ENCODE data around the gene ILK. TPM values are rescaled to one million over a fixed set of nuclear protein-coding genes. Genes with fewer than 3 reads are reported as not detected.
A peak's percentile ranks its signal among the peaks of the same experiment; 100 is the strongest.

Gene ILK
- total and polyA plus RNA-seq, 7 donors = 68.3 to 173 (median 90.3) TPM

GRCh38 chr11:6655790-6656583, 52.4 kb downstream of the ILK start, which contains the start of gene DCHS1:
TSS of gene DCHS1 (minus strand) at chr11:6655809. CDS start at chr11:6641613, 14,196 bp downstream.
- Histone ChIP-seq H3K4me1 (no peaks in the 10 kb centered on the region), H3K27me3 (ENCODE audit: insufficient read depth in 3 of 3, low read length in 2 of 3) (peaks cover 0 to 27% (median 9%) of the 10 kb centered on the region in 3 donors), H3K9me3 (no peaks in the 10 kb centered on the region), H3K36me3 (ENCODE audit: insufficient read depth in 1 of 2, low read depth in 1 of 2) (no peaks in the 10 kb centered on the region), H3K4me3 (peak within 1 kb of the TSS; percentile 59), H3K27ac (peak within 1 kb of the TSS; percentile 16)
- WGBS, 3 donors = 9 to 27% (median 25%) methylated on average over 14 to 45 of the region's 56 CpGs
- intact Hi-C loops (cut with DNase I) = no loop called here
- TF ChIP-seq CTCF (IDR thresholded peaks at IDR 0.05) = no peak
- peak in 1 of 2 donors; percentile 52 for DNase-seq
- peak in 2 of 4 donors; percentile 18 to 62 for ATAC-seq

GRCh38 chr11:6656584-6656915, 53.0 kb downstream of the ILK start:
- intact Hi-C loops (cut with DNase I) = no loop called here
- H3K36me3 ChIP-seq (ENCODE audit: insufficient read depth in 1 of 2, low read depth in 1 of 2) = no peaks in the 10 kb centered on the region
- no peaks in the 10 kb centered on the region for H3K9me3 ChIP-seq
- ATAC-seq = no peak
- 64 to 72% (median 71%) methylated on average over 4 of the region's 4 CpGs for WGBS, 3 donors
- H3K27me3 ChIP-seq (ENCODE audit: insufficient read depth in 3 of 3, low read length in 2 of 3) = peaks cover 0 to 27% (median 9%) of the 10 kb centered on the region in 3 donors
- peak overlapping the region; percentile 59 for H3K4me3 ChIP-seq
- H3K4me1 ChIP-seq = no peaks in the 10 kb centered on the region
- no peak for DNase-seq
- TF ChIP-seq CTCF (IDR thresholded peaks at IDR 0.05) = no peak
- no peak overlapping the region for H3K27ac ChIP-seq

- peaks cover 0 to 27% (median 9%) of the 10 kb centered on the region in 3 donors for H3K27me3 ChIP-seq (ENCODE audit: insufficient read depth in 3 of 3, low read length in 2 of 3)
- intact Hi-C loops (cut with DNase I) = no loop called here
- H3K4me3 ChIP-seq = no peak overlapping the region
- 69 to 75% (median 74%) methylated on average over 5 of the region's 5 CpGs for WGBS, 3 donors
- no peaks in the 10 kb centered on the region for H3K36me3 ChIP-seq (ENCODE audit: insufficient read depth in 1 of 2, low read depth in 1 of 2)
- H3K9me3 ChIP-seq = no peaks in the 10 kb centered on the region
- DNase-seq (no peak), ATAC-seq (no peak)
- no peak for TF ChIP-seq CTCF (IDR thresholded peaks at IDR 0.05)
- H3K4me1 ChIP-seq = no peaks in the 10 kb centered on the region
- no peak overlapping the region for H3K27ac ChIP-seq
These were observed 53.4 kb downstream of the ILK start for GRCh38 chr11:6656936-6657335.

GRCh38 chr11:6657346-6657745, 53.8 kb downstream of the ILK start:
- peaks cover 0 to 27% (median 9%) of the 10 kb centered on the region in 3 donors for H3K27me3 ChIP-seq (ENCODE audit: insufficient read depth in 3 of 3, low read length in 2 of 3)
- intact Hi-C loops (cut with DNase I) = no loop called here
- H3K9me3 ChIP-seq = no peaks in the 10 kb centered on the region
- TF ChIP-seq CTCF (IDR thresholded peaks at IDR 0.05) = no peak
- H3K4me1 ChIP-seq = no peaks in the 10 kb centered on the region
- no peak overlapping the region for H3K4me3 ChIP-seq
- H3K36me3 ChIP-seq (ENCODE audit: insufficient read depth in 1 of 2, low read depth in 1 of 2) = no peaks in the 10 kb centered on the region
- no peak for DNase-seq
- ATAC-seq = no peak
- WGBS, 3 donors = 65 to 78% (median 72%) methylated on average over 1 of the region's 1 CpG
- H3K27ac ChIP-seq = no peak overlapping the region
